HEK293 (cell line): Measurements from ENCODE around the gene FOXC1.

Source experiments
- CTCF ChIP-seq: fragments of 450-650 bp; formaldehyde crosslinking; IDR thresholded peaks from 2 replicates; pipeline ENCODE4 v1.5.1; 2016; ENCODE audit warnings: missing biosample characterization, missing genetic modification characterization
- ZNF558 ChIP-seq: fragments of 450-650 bp; formaldehyde crosslinking; IDR thresholded peaks from 2 replicates; pipeline ENCODE4 v1.5.1; 2016; ENCODE audit warnings: missing biosample characterization, missing genetic modification characterization

DNA sequence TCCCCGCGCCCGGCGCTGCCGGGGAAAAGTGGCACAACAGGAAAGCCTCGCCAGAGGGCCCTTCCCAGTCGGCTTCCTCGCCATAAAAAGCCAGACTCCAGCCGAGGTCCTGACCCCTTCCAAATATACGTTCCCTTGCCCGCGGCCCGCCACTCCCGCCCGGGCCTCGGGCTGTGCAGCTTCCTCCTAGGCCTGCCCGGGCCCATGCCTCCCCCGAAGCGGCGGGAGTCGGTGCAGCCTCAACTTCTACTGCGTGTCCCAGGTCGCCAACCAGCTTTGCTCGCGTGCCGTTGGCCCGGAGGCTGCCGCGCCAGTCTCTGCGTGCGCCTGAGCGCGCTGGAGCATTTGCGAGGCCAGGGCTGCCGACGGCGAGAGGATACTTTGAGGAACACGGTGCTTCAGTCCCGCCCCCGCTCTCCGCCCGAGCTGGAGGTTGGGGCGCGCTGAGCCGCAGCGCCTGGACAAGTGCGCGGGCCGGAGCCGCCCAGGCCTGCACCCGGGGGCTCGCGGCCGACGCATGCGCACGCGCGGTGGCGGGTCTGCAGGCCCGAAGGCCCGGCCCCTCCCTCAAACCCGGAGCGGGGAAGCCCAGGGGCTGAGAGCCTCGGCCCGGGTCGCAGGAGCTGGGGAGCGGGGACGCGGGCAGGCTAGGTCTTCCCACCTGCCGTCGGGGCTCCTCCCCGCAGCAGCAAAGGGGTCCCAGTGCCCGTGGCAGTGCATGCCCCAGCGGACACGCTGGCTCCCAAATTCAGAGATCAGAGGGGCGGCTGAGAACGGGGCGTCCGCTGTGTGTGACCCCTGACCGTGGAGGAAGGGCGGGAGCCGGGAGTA, 10.2 kb downstream of the FOXC1 start:
- TF ChIP-seq CTCF (tag by site-specific recombination) (no peak), ZNF558 (tag by site-specific recombination) (no peak)
